ENCODE results near the gene ADRA2C.

Gene ADRA2C

DNA sequence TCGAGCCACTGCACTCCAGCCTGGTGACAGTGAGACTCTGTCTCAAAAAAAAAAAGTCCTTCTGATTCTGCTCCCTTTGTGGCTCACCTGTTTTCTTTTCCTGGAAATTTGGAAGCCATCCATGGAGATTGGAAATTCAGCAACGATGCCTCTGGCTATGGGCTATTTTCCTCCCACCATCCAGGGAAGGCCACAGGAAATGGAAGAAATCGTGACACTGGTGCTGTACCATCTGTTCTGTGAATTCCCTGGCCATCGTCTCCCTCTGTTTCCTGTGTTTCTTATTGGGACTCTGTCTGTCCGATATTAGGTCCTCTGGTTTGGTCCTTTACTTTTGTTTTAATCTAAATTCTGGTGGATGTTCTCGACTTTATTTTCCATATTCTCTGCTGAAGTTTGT lies 29.4 kb upstream of the ADRA2C start:
- no peaks in the 10 kb centered on the region; the same call in 1 of the 2 replicates for H3K27me3 ChIP-seq (ENCODE audit: low read length)

DNA sequence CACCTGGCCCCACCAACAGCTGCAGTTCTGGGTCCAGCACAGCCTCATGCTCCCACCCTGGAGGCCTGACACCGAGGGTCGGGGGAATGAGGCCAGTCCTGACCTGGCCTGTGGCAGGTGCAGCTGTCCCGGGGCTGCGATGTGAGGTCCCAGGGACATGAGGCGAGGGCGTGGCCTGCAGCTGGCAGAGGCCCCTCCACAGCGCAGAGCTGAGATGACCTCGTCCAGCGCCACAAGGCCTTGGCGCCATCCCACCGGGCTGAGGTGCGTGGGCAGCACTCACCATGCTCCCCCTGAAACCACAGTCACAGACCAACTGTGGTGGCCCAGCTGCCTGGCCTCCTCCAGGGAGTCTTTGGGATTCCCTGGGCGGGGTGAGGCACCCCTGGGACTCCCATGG lies 26.6 kb upstream of the ADRA2C start:
- Histone ChIP-seq H3K9ac (ENCODE audit: low read length) (no peak overlapping the region), H3K4me3 (ENCODE audit: insufficient read depth, low read length, poor library complexity, severe bottlenecking) (no peak overlapping the region)

More for the DNA sequence above, 29.4 kb upstream of the ADRA2C start:
- no peaks in the 10 kb centered on the region for H3K36me3 ChIP-seq (ENCODE audit: low read length)
- H2AFZ ChIP-seq (ENCODE audit: low read depth, low read length, severe bottlenecking) = no peak overlapping the region
- no peak overlapping the region for H3K27ac ChIP-seq (ENCODE audit: low read depth, low read length)
- no peak overlapping the region for H3K4me2 ChIP-seq (ENCODE audit: low read depth, low read length, poor library complexity, severe bottlenecking)
- no peaks in the 10 kb centered on the region for H3F3A ChIP-seq (ENCODE audit: insufficient read depth)
- H3K4me3 ChIP-seq (ENCODE audit: insufficient read depth, low read length, poor library complexity, severe bottlenecking) = no peak overlapping the region
- no peak overlapping the region for H3K9ac ChIP-seq (ENCODE audit: low read length)
- H3K9me2 ChIP-seq (replicated peaks; ENCODE audit: insufficient read depth, low read length) = no peaks in the 10 kb centered on the region
- H3K79me2 ChIP-seq (ENCODE audit: insufficient read depth, low read length) = no peaks in the 10 kb centered on the region
- no peaks in the 10 kb centered on the region for H4K20me1 ChIP-seq (ENCODE audit: low read depth, low read length)
- TF ChIP-seq EZH2phosphoT487 (conservative IDR thresholded peaks at IDR 0.05; ENCODE audit: low read length) = no peak
- TF ChIP-seq, protein P1, sequence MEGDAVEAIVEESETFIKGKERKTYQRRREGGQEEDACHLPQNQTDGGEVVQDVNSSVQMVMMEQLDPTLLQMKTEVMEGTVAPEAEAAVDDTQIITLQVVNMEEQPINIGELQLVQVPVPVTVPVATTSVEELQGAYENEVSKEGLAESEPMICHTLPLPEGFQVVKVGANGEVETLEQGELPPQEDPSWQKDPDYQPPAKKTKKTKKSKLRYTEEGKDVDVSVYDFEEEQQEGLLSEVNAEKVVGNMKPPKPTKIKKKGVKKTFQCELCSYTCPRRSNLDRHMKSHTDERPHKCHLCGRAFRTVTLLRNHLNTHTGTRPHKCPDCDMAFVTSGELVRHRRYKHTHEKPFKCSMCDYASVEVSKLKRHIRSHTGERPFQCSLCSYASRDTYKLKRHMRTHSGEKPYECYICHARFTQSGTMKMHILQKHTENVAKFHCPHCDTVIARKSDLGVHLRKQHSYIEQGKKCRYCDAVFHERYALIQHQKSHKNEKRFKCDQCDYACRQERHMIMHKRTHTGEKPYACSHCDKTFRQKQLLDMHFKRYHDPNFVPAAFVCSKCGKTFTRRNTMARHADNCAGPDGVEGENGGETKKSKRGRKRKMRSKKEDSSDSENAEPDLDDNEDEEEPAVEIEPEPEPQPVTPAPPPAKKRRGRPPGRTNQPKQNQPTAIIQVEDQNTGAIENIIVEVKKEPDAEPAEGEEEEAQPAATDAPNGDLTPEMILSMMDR (IDR thresholded peaks at IDR 0.05; ENCODE audit: insufficient read depth, low read length, poor library complexity, severe bottlenecking) = no peak
- H3K9me3 ChIP-seq (ENCODE audit: insufficient read depth, low read length) = no peaks in the 10 kb centered on the region

DNA sequence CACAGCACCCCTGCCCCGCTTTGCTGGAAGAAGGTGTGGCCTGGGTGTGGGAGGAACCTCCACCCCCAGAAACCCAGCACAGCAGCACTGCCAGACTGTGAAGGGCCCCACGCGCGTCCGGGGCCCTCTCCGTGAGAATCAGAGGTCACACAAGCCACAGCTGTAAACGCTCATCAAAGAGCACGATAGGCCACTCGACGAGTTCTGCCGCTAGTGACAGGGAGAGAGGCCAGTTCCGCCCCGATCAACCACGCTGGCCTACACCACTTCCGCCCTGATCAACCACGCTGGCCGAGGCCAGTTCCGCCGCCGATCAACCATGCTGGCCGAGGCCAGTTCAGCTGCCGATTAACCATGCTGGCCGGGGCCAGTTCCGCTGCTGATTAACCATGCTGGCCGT lies 25.9 kb upstream of the ADRA2C start:
- TF ChIP-seq, protein P1 (IDR thresholded peaks at IDR 0.05; ENCODE audit: insufficient read depth, low read length, poor library complexity, severe bottlenecking) = no peak
- TF ChIP-seq EZH2phosphoT487 (conservative IDR thresholded peaks at IDR 0.05; ENCODE audit: low read length) = no peak

More for the DNA sequence above, 26.6 kb upstream of the ADRA2C start:
- Histone ChIP-seq H4K20me1 (ENCODE audit: low read depth, low read length) (no peaks in the 10 kb centered on the region), H3K36me3 (ENCODE audit: low read length) (no peaks in the 10 kb centered on the region), H3K27me3 (ENCODE audit: low read length) (no peaks in the 10 kb centered on the region; the same call in 1 of the 2 replicates), H3K9me3 (ENCODE audit: insufficient read depth, low read length) (no peaks in the 10 kb centered on the region), H3K27ac (ENCODE audit: low read depth, low read length) (no peak overlapping the region), H3K4me2 (ENCODE audit: low read depth, low read length, poor library complexity, severe bottlenecking) (no peak overlapping the region), H3K9me2 (replicated peaks; ENCODE audit: insufficient read depth, low read length) (no peaks in the 10 kb centered on the region), H3F3A (ENCODE audit: insufficient read depth) (no peaks in the 10 kb centered on the region), H3K79me2 (ENCODE audit: insufficient read depth, low read length) (no peaks in the 10 kb centered on the region), H2AFZ (ENCODE audit: low read depth, low read length, severe bottlenecking) (no peak overlapping the region)
- TF ChIP-seq EZH2phosphoT487 (conservative IDR thresholded peaks at IDR 0.05; ENCODE audit: low read length) = no peak
- TF ChIP-seq, protein P1 (IDR thresholded peaks at IDR 0.05; ENCODE audit: insufficient read depth, low read length, poor library complexity, severe bottlenecking) = no peak

More for the DNA sequence above, 25.9 kb upstream of the ADRA2C start:
- Histone ChIP-seq H3K9me3 (ENCODE audit: insufficient read depth, low read length) (no peaks in the 10 kb centered on the region), H3K4me2 (ENCODE audit: low read depth, low read length, poor library complexity, severe bottlenecking) (no peak overlapping the region), H3F3A (ENCODE audit: insufficient read depth) (no peaks in the 10 kb centered on the region), H3K27ac (ENCODE audit: low read depth, low read length) (no peak overlapping the region), H3K79me2 (ENCODE audit: insufficient read depth, low read length) (no peaks in the 10 kb centered on the region), H3K27me3 (ENCODE audit: low read length) (no peaks in the 10 kb centered on the region; the same call in 1 of the 2 replicates), H3K36me3 (ENCODE audit: low read length) (no peaks in the 10 kb centered on the region), H3K9me2 (replicated peaks; ENCODE audit: insufficient read depth, low read length) (no peaks in the 10 kb centered on the region), H3K4me3 (ENCODE audit: insufficient read depth, low read length, poor library complexity, severe bottlenecking) (no peak overlapping the region), H2AFZ (ENCODE audit: low read depth, low read length, severe bottlenecking) (no peak overlapping the region), H4K20me1 (ENCODE audit: low read depth, low read length) (no peaks in the 10 kb centered on the region), H3K9ac (ENCODE audit: low read length) (no peak overlapping the region)

All from SU-DHL-6 (cell line).